OCI-LY7 (cell line): Measurements from ENCODE around the gene AUTS2. TPM values are rescaled to one million over a fixed set of nuclear protein-coding genes. Genes with fewer than 3 reads are reported as not detected.

Experiments
- BruUV-seq: library from RNA; stranded (reverse); fragments of 400-500 nt; replicated peaks from 2 replicates; lab custom pipeline; 2021; lab: Mats Ljungman, UMichigan
- CTCF ChIA-PET: fragments of 300-600 bp; sonication (Branson Sonifier 250); formaldehyde crosslinking; loops from one replicate; lab custom pipeline; 2022; ENCODE audit warnings: antibody characterized with exemption; ENCODE audit not compliant: unreplicated experiment; lab: Charles Lee
- POLR2A ChIA-PET: fragments of 300-600 bp; sonication (Branson Sonifier 250); formaldehyde crosslinking; loops from one replicate; lab custom pipeline; 2022; ENCODE audit warnings: antibody characterized with exemption; lab: Charles Lee
- DNase-seq: peaks from one replicate; pipeline ENCODE4 v3.0.0-alpha.2; 2015; ENCODE audit warnings: low spot score
- H2AFZ ChIP-seq: fragments of 200-600 bp; sonication (generic), shearing (Covaris generic); 2 replicates; pipeline ENCODE4 v1.6.1; 2014; ENCODE audit warnings: mild to moderate bottlenecking, antibody characterized with exemption, low read length, moderate library complexity
- H3K27ac ChIP-seq: fragments of 200-600 bp; sonication (generic); 2 replicates; pipeline ENCODE4 v1.5.1; 2014; ENCODE audit warnings: mixed run types, low read depth, mild to moderate bottlenecking, moderate library complexity, low read length, inconsistent platforms; ENCODE audit not compliant: poor library complexity, severe bottlenecking
- H3K36me3 ChIP-seq: fragments of 200-600 bp; sonication (generic); 2 replicates; pipeline ENCODE4 v1.6.1; 2014; ENCODE audit warnings: mild to moderate bottlenecking, antibody characterized with exemption, low read length, moderate library complexity, mixed read lengths; ENCODE audit not compliant: insufficient read depth
- H3K4me1 ChIP-seq: fragments of 200-600 bp; sonication (generic); 2 replicates; pipeline ENCODE4 v1.5.1; 2014; ENCODE audit warnings: mild to moderate bottlenecking, low read length; ENCODE audit not compliant: insufficient read depth, poor library complexity, severe bottlenecking
- H3K4me2 ChIP-seq: fragments of 200-600 bp; sonication (generic); 2 replicates; pipeline ENCODE4 v1.6.1; 2014; ENCODE audit warnings: mild to moderate bottlenecking, low read length
- H3K4me3 ChIP-seq: fragments of 200-600 bp; sonication (generic); 2 replicates; pipeline ENCODE4 v1.5.1; 2014; ENCODE audit warnings: mild to moderate bottlenecking, low read depth, low read length; ENCODE audit not compliant: poor library complexity, severe bottlenecking
- H3K79me2 ChIP-seq: fragments of 200-600 bp; sonication (generic); 2 replicates; pipeline ENCODE4 v1.6.1; 2016; ENCODE audit warnings: low read depth, mild to moderate bottlenecking, low read length, moderate library complexity, mixed read lengths; ENCODE audit not compliant: insufficient read depth
- H3K9me2 ChIP-seq: fragments of 200-600 bp; sonication (generic); 2 replicates; pipeline ENCODE4 v1.6.1; 2016; ENCODE audit warnings: mild to moderate bottlenecking, low read length, mixed read lengths; ENCODE audit not compliant: insufficient read depth
- H3K9me3 ChIP-seq: fragments of 200-600 bp; sonication (generic); 2 replicates; pipeline ENCODE4 v1.6.1; 2014; ENCODE audit warnings: mild to moderate bottlenecking, mixed run types, low read length, mixed read lengths
- H4K20me1 ChIP-seq: fragments of 200-600 bp; sonication (generic); 2 replicates; pipeline ENCODE4 v1.6.1; 2014; ENCODE audit warnings: mild to moderate bottlenecking, antibody characterized with exemption, low read length, moderate library complexity, mixed read lengths; ENCODE audit not compliant: insufficient read depth
- CTCF ChIP-seq: fragments of 200-600 bp; sonication (generic); conservative IDR thresholded peaks from 2 replicates; pipeline ENCODE4 v1.5.1; 2014; ENCODE audit warnings: mild to moderate bottlenecking, antibody characterized with exemption, low read length, moderate library complexity, mixed read lengths
- EZH2phosphoT487 ChIP-seq: fragments of 200-600 bp; sonication (generic); IDR thresholded peaks from 2 replicates; pipeline ENCODE4 v1.6.1; 2018; ENCODE audit warnings: low read depth, borderline replicate concordance, mild to moderate bottlenecking, mixed run types, antibody characterized with exemption, low read length, moderate library complexity, mixed read lengths
- intact Hi-C: fragments of 100-400 bp; cut with micrococcal nuclease; formaldehyde crosslinking; loops from one replicate; pipeline ENCODE4 v1.10.0; 2022; ENCODE audit not compliant: unreplicated experiment
- total RNA-seq, 2 experiments: library from RNA; depleted of rRNA in 1 of 2; stranded (reverse); fragments of >200 nt in 1 of 2; shearing (Covaris generic) in 1 of 2; gene quantifications; 2 replicates each; pipeline ENCODE4 v1.2.3, GENCODE V29; 2014 to 2022

Gene AUTS2
- total RNA-seq, 2 experiments from 2014 or later: 37.9 to 78.5 TPM

GRCh38 chr7:70630440-70630817, 1032.2 kb downstream of the AUTS2 start:
- ChIA-PET CTCF (no interaction called here), POLR2A (interaction anchor here (1.2 kb wide), 1 partner anchor 14 kb away, joined by 4 read pairs; no protein-coding TSS in a partner anchor)
- H3K27ac ChIP-seq: no peak overlapping the region
- H2AFZ ChIP-seq: no peak overlapping the region
- H3K79me2 ChIP-seq: no peaks in the 10 kb centered on the region
- no peak overlapping the region for H3K4me3 ChIP-seq
- H3K36me3 ChIP-seq: no peaks in the 10 kb centered on the region
- no peak overlapping the region for H3K4me2 ChIP-seq
- no peaks in the 10 kb centered on the region for H3K9me2 ChIP-seq
- DNase-seq: no peak
- BruUV-seq: no TSS peak
- TF ChIP-seq CTCF (no peak), EZH2phosphoT487 (no peak)
- no peaks in the 10 kb centered on the region for H4K20me1 ChIP-seq
- intact Hi-C loops: no loop called here
- H3K9me3 ChIP-seq: no peaks in the 10 kb centered on the region
- no peaks in the 10 kb centered on the region for H3K4me1 ChIP-seq

- POLR2A ChIA-PET: no interaction called here
- no peak overlapping the region for H3K4me3 ChIP-seq
Observed at GRCh38 chr7:70630818-70631457, 1032.7 kb downstream of the AUTS2 start.

More at GRCh38 chr7:70630818-70631457, 1032.7 kb downstream of the AUTS2 start:
- intact Hi-C loops: no loop called here
- H3K36me3 ChIP-seq: no peaks in the 10 kb centered on the region
- no peak overlapping the region for H2AFZ ChIP-seq
- H4K20me1 ChIP-seq: no peaks in the 10 kb centered on the region
- no peak overlapping the region for H3K27ac ChIP-seq
- no TSS peak for BruUV-seq
- H3K4me2 ChIP-seq: no peak overlapping the region
- DNase-seq: no peak
- no peaks in the 10 kb centered on the region for H3K79me2 ChIP-seq
- CTCF ChIA-PET: no interaction called here
- TF ChIP-seq CTCF (no peak), EZH2phosphoT487 (no peak)
- no peaks in the 10 kb centered on the region for H3K4me1 ChIP-seq
- H3K9me3 ChIP-seq: no peaks in the 10 kb centered on the region
- no peaks in the 10 kb centered on the region for H3K9me2 ChIP-seq
